IMR-90 (cell line): ENCODE data around the gene ZNF280A. TPM values are rescaled to one million over a fixed set of nuclear protein-coding genes. Genes with fewer than 3 reads are reported as not detected.

ENCODE experiments used
- ATAC-seq: fragments of 200-7000 bp; cut with Tn5 transposase; 2 replicates; pipeline ENCODE4 v1.9.1; 2020; ENCODE audit warnings: low read depth, mild to moderate bottlenecking, moderate library complexity
- BruUV-seq: library from RNA; stranded (reverse); fragments of 400-500 nt; replicated peaks from 2 replicates; lab custom pipeline; 2021; lab: Mats Ljungman, UMichigan
- CTCF ChIA-PET: fragments of 300-600 bp; formaldehyde crosslinking; extraction: SDS; loops from one replicate; lab custom pipeline; 2021; ENCODE audit warnings: antibody characterized with exemption; lab: Yijun Ruan, JAX
- POLR2A ChIA-PET: fragments of 300-600 bp; sonication (Branson Sonifier 250); formaldehyde crosslinking; loops from one replicate; lab custom pipeline; 2022; ENCODE audit warnings: antibody characterized with exemption; ENCODE audit not compliant: unreplicated experiment; lab: Charles Lee
- DNase-seq: peaks from one replicate; pipeline ENCODE4 v3.0.0; 2013
- H2AFZ ChIP-seq: replicated peaks from 2 replicates; pipeline ENCODE3; 2013; ENCODE audit warnings: low read length, mild to moderate bottlenecking; ENCODE audit not compliant: poor library complexity
- H2AK5ac ChIP-seq: 2 replicates; pipeline ENCODE4 v1.6.1; 2013; ENCODE audit warnings: low read depth, low read length, inconsistent platforms
- H2AK9ac ChIP-seq: replicated peaks from 2 replicates; pipeline ENCODE3; 2013; ENCODE audit warnings: mild to moderate bottlenecking, low read depth, low read length, moderate library complexity; ENCODE audit not compliant: poor library complexity
- H2BK120ac ChIP-seq: 2 replicates; pipeline ENCODE4 v1.6.1; 2013; ENCODE audit warnings: low read depth, low read length, inconsistent platforms
- H2BK15ac ChIP-seq: 3 replicates; pipeline ENCODE4 v1.6.1; 2013; ENCODE audit warnings: low read depth, low read length, inconsistent platforms
- H2BK20ac ChIP-seq: 2 replicates; pipeline ENCODE4 v1.6.1; 2013; ENCODE audit warnings: low read depth, mild to moderate bottlenecking, inconsistent platforms, low read length, moderate library complexity
- H2BK5ac ChIP-seq: 2 replicates; pipeline ENCODE4 v1.6.1; 2013; ENCODE audit warnings: mild to moderate bottlenecking, low read depth, low read length, inconsistent platforms; ENCODE audit not compliant: poor library complexity, severe bottlenecking
- H3K14ac ChIP-seq: replicated peaks from 2 replicates; pipeline ENCODE4 v1.6.1; 2013; ENCODE audit warnings: low read depth, low read length, inconsistent platforms
- H3K18ac ChIP-seq: 2 replicates; pipeline ENCODE4 v1.6.1; 2013; ENCODE audit warnings: low read depth, low read length, control low read depth
- H3K23ac ChIP-seq: 2 replicates; pipeline ENCODE4 v1.6.1; 2013; ENCODE audit warnings: low read depth, low read length, inconsistent platforms
- H3K27ac ChIP-seq: 2 replicates; pipeline ENCODE4 v1.5.1; 2013; ENCODE audit warnings: mild to moderate bottlenecking, control low read depth, low read length; ENCODE audit not compliant: insufficient read depth
- H3K27me3 ChIP-seq: 2 replicates; pipeline ENCODE4 v1.6.1; 2013; ENCODE audit warnings: low read length; ENCODE audit not compliant: control insufficient read depth, insufficient read depth
- H3K36me3 ChIP-seq: 2 replicates; pipeline ENCODE4 v1.6.1; 2013; ENCODE audit warnings: low read length, mixed read lengths; ENCODE audit not compliant: control insufficient read depth, insufficient read depth
- H3K4ac ChIP-seq: 2 replicates; pipeline ENCODE4 v1.6.1; 2013; ENCODE audit warnings: low read depth, low read length, inconsistent platforms
- H3K4me1 ChIP-seq: 2 replicates; pipeline ENCODE4 v1.6.1; 2013; ENCODE audit warnings: low read length, mixed read lengths; ENCODE audit not compliant: control insufficient read depth, insufficient read depth
- H3K4me2 ChIP-seq: 2 replicates; pipeline ENCODE4 v1.6.1; 2013; ENCODE audit warnings: low read depth, mild to moderate bottlenecking, control low read depth, low read length, moderate library complexity
- H3K4me3 ChIP-seq: 2 replicates; pipeline ENCODE4 v1.5.1; 2013; ENCODE audit warnings: low read depth, mild to moderate bottlenecking, control low read depth, low read length, moderate library complexity; ENCODE audit not compliant: insufficient read depth
- H3K56ac ChIP-seq: 2 replicates; pipeline ENCODE4 v1.6.1; 2013; ENCODE audit warnings: low read length, inconsistent platforms; ENCODE audit not compliant: insufficient read depth; ENCODE audit errors: extremely low read depth
- H3K79me1 ChIP-seq, 2 experiments: 2 replicates each; pipeline ENCODE4 v1.6.1; 2013; ENCODE audit warnings: low read length in 2 of 2, inconsistent platforms in 1 of 2, low read depth in 1 of 2
- H3K9ac ChIP-seq: 2 replicates; pipeline ENCODE4 v1.6.1; 2013; ENCODE audit warnings: low read depth, low read length, control low read depth
- H3K9me1 ChIP-seq: 2 replicates; pipeline ENCODE4 v1.6.1; 2013; ENCODE audit warnings: low read length, inconsistent platforms; ENCODE audit not compliant: insufficient read depth
- H3K9me3 ChIP-seq: 2 replicates; pipeline ENCODE4 v1.6.1; 2013; ENCODE audit warnings: low read length; ENCODE audit not compliant: control insufficient read depth, insufficient read depth
- H4K20me1 ChIP-seq: 2 replicates; pipeline ENCODE4 v1.6.1; 2013; ENCODE audit warnings: low read length, inconsistent platforms; ENCODE audit not compliant: insufficient read depth
- H4K5ac ChIP-seq: 2 replicates; pipeline ENCODE4 v1.6.1; 2013; ENCODE audit warnings: mild to moderate bottlenecking, low read depth, low read length, control low read depth
- H4K8ac ChIP-seq, 2 experiments: 2 replicates each; pipeline ENCODE4 v1.6.1; 2013; ENCODE audit warnings: low read depth in 2 of 2, low read length in 2 of 2, control low read depth in 1 of 2, inconsistent platforms in 1 of 2
- H4K91ac ChIP-seq: 2 replicates; pipeline ENCODE4 v1.6.1; 2013; ENCODE audit warnings: low read depth, low read length, inconsistent platforms; ENCODE audit not compliant: insufficient read depth
- ELK1 ChIP-seq: fragments of 150-350 bp; IDR thresholded peaks from 2 replicates; pipeline ENCODE4 v1.6.1; 2016; ENCODE audit warnings: low read depth, mild to moderate bottlenecking, low read length, moderate library complexity, borderline replicate concordance
- MXI1 ChIP-seq: IDR thresholded peaks from 2 replicates; pipeline ENCODE4 v1.6.1; 2012; ENCODE audit warnings: low read depth, mild to moderate bottlenecking, low read length, moderate library complexity, borderline replicate concordance
- NFE2L2 ChIP-seq: fragments of 150-350 bp; IDR thresholded peaks from 2 replicates; pipeline ENCODE4 v1.6.1; 2016; ENCODE audit warnings: low read depth, mild to moderate bottlenecking, low read length
- RCOR1 ChIP-seq: IDR thresholded peaks from 2 replicates; pipeline ENCODE4 v1.6.1; 2012; ENCODE audit warnings: mild to moderate bottlenecking, low read length, improper control_type of control experiment; ENCODE audit not compliant: insufficient replicate concordance
- USF2 ChIP-seq: fragments of 150-350 bp; IDR thresholded peaks from 2 replicates; pipeline ENCODE4 v1.6.1; 2017; ENCODE audit warnings: mild to moderate bottlenecking, antibody characterized with exemption, low read length, low read depth
- dilution Hi-C: fragments of 300-500 bp; cut with HindIII; formaldehyde crosslinking; loops from one replicate; pipeline ENCODE4 v1.14.3; 2018; ENCODE audit warnings: low sequenced_read_pairs; ENCODE audit not compliant: unreplicated experiment
- in situ Hi-C: fragments of 300-500 bp; cut with MboI; formaldehyde crosslinking; loops from 3 replicates; pipeline ENCODE4 v1.14.3; 2019; ENCODE audit warnings: low sequenced_read_pairs, inconsistent platforms, mixed read lengths
- intact Hi-C: fragments of 100-400 bp; cut with micrococcal nuclease; formaldehyde crosslinking; loops from 2 replicates; pipeline ENCODE4 v1.10.0; 2022
- polyA plus RNA-seq, 3 experiments: library from polyadenylated mRNA; depleted of rRNA; stranded (reverse); fragments of >200 nt; gene quantifications; 2 replicates each; pipeline ENCODE4 v1.2.3, GENCODE V29; 2012; ENCODE audit warnings: low replicate concordance in 1 of 3
- total RNA-seq: library from RNA; depleted of rRNA; stranded (reverse); fragments of >200 nt; gene quantifications from 2 replicates; pipeline ENCODE4 v1.2.3, GENCODE V29; 2012

The ZNF280A gene
- total and polyA plus RNA-seq, 2 of the 4 experiments (the other 2 are of a cell fraction), result not detected

DNA sequence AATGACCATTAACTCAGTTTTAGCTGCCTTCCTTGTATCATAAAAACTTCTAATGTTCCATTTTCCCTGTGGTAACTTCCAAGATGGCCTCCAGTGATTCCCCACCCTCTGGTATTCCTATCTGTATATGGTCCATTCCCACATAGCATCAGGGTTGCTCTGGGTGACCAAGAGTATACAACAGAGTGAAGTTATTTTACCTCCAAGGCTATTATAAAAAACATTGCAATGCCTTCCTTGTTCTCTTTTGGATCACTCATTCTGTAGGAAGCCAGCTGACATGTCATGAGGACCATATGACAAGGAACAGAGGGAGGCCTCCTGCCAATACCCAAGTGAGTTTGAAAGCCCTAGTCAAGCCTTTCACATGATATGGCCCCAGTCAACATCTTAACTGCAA is 41.6 kb downstream of the ZNF280A start:
- in situ Hi-C loops (no loop called here), intact Hi-C loops (no loop called here)
- no peak overlapping the region for H3K18ac ChIP-seq

More for the DNA sequence above, 41.6 kb downstream of the ZNF280A start:
- Histone ChIP-seq H3K27me3 (peaks cover 4% of the 10 kb centered on the region; the same call in 1 of the 2 replicates), H3K4me3 (no peak overlapping the region), H2AK9ac (no peak overlapping the region), H3K36me3 (no peaks in the 10 kb centered on the region), H3K27ac (no peak overlapping the region), H3K56ac (no peak overlapping the region), H4K20me1 (no peaks in the 10 kb centered on the region), H2AK5ac (no peak overlapping the region), H2BK20ac (no peak overlapping the region), H3K9me1 (no peaks in the 10 kb centered on the region), H2BK15ac (no peak overlapping the region), H4K91ac (no peak overlapping the region), H2BK120ac (no peak overlapping the region), H3K4me1 (no peaks in the 10 kb centered on the region), H3K79me1 (no peaks in the 10 kb centered on the region), H4K5ac (no peak overlapping the region), H3K14ac (no peak overlapping the region), H3K4me2 (no peak overlapping the region), H4K8ac (no peak overlapping the region), H2BK5ac (no peak overlapping the region), H2AFZ (no peak overlapping the region), H3K23ac (no peak overlapping the region), H3K9me3 (no peaks in the 10 kb centered on the region), H3K4ac (no peak overlapping the region), H3K9ac (no peak overlapping the region)
- no TSS peak for BruUV-seq
- ATAC-seq (no peak), DNase-seq (no peak)
- ChIA-PET CTCF (no interaction called here), POLR2A (no interaction called here)
- dilution Hi-C loops, result no loop called here
- TF ChIP-seq USF2, result no peak
- TF ChIP-seq RCOR1, result no peak
- no peak for TF ChIP-seq NFE2L2
- no peak for TF ChIP-seq MXI1
- TF ChIP-seq ELK1, result no peak
